ENCODE data around the gene CHKA.

The CHKA gene

DNA sequence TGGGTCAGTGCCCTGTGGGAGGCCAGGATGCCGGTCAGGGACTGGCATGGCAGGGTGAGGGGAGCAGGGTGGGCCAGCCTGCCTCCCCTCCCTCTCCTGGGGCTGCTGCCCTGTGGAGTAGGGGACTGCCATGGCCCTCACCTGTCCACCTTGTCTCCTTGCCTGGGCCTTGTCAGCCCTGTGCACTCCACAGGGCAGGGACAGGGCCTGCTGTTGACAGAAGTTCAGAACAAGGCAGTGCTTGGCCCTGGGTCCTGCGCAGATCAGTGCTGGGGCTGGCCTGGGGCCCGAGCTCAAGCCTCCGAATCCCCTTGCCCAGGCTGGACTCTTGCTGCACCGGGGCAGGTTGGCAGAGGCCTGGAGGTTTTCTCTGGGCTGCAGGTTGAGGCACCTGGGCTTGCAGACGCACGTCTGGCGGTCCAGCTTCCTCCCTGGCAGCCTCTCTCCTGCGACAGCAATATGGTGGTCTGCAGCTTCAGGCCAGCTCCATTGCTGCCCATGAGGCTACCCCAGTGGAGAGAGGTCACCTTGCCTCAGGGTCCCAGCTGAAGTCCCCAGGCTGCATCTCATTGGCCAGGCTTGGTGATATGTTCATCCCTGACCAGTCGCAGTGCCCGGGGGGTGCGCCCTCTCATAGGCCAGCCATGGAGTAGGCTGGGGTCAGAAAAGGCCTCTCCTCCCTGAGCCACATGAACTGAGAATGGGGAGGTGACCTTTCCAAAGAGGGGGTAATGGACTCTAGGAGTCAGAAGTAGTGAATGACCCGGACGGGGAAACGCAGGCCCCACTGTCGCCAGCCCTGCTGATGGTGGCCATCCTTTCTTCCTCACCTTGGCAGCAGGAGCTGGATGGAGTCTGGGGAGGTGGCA lies 21.5 kb upstream of the CHKA start:
- TF ChIP-seq ZNF274 (IDR thresholded peaks at IDR 0.05; ENCODE audit: low read depth, low read length) (no peak), SUZ12 (IDR thresholded peaks at IDR 0.05; ENCODE audit: extremely low read depth, insufficient read depth, insufficient read length) (no peak), YY1 (IDR thresholded peaks at IDR 0.05; ENCODE audit: insufficient read depth, insufficient read length) (no peak)
- Histone ChIP-seq H3K4me3 (ENCODE audit: insufficient read length, low read depth) (no peak overlapping the region), H3K36me3 (ENCODE audit: insufficient read depth, insufficient read length, low read length) (no peaks in the 10 kb centered on the region), H3K27me3 (ENCODE audit: insufficient read depth, insufficient read length) (no peaks in the 10 kb centered on the region), H3K9ac (ENCODE audit: insufficient read length, low read depth) (no peak overlapping the region), H3K9me3 (ENCODE audit: insufficient read depth, low read length) (no peaks in the 10 kb centered on the region), H3K4me1 (ENCODE audit: insufficient read depth, insufficient read length) (peaks cover 18% of the 10 kb centered on the region)
- no peak for DNase-seq (ENCODE audit: low read depth, low spot score)

- Histone ChIP-seq H3K36me3 (ENCODE audit: insufficient read depth, insufficient read length, low read length) (no peaks in the 10 kb centered on the region), H3K9ac (ENCODE audit: insufficient read length, low read depth) (no peak overlapping the region), H3K27me3 (ENCODE audit: insufficient read depth, insufficient read length) (no peaks in the 10 kb centered on the region), H3K4me1 (ENCODE audit: insufficient read depth, insufficient read length) (peaks cover 12% of the 10 kb centered on the region), H3K4me3 (ENCODE audit: insufficient read length, low read depth) (no peak overlapping the region), H3K9me3 (ENCODE audit: insufficient read depth, low read length) (no peaks in the 10 kb centered on the region)
- no peak for DNase-seq (ENCODE audit: low read depth, low spot score)
- TF ChIP-seq SUZ12 (IDR thresholded peaks at IDR 0.05; ENCODE audit: extremely low read depth, insufficient read depth, insufficient read length) (no peak), YY1 (IDR thresholded peaks at IDR 0.05; ENCODE audit: insufficient read depth, insufficient read length) (no peak), ZNF274 (IDR thresholded peaks at IDR 0.05; ENCODE audit: low read depth, low read length) (no peak)
Observed at GRCh38 chr11:68142028-68142412, 20.8 kb upstream of the CHKA start.

DNA sequence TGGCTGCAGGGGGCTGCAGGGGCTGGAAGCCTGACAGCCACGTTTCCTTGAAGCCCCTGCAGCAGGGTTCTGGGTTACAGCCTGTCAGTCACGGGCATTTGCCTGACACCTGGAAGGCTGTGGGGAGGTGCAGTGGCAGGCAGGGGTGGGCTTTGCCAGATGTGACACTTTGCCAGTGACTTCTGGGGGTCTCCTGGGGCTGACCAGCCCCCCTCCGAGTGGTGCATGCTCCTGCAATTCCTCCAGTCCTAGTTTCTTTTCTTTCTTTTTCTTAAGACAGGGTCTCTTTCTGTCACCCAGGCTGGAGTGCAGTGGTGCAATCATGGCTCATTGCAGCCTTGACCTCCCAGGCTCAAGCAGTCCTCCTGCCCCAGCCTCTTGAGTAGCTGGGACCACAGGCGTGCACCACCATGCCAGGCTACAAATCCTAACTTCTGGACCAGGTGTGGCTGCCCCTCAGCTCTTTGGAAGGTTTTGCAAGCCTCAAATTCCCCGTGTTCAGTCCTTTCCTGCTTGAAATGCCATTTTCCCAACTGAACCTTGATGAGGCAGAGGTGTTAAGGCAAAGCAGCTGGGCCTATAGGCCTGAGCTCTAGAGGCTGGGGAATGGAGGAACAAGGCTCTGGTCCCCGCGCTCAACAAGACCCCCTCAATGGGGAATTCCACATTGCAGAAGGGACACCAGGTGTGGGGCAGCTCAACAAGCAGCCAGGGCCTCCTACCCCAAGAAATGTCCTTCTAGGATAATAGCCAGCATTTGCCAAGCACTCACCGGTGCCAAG lies 20.2 kb upstream of the CHKA start:
- no peak for TF ChIP-seq SUZ12 (IDR thresholded peaks at IDR 0.05; ENCODE audit: extremely low read depth, insufficient read depth, insufficient read length)
- Histone ChIP-seq H3K27me3 (ENCODE audit: insufficient read depth, insufficient read length) (no peaks in the 10 kb centered on the region), H3K4me3 (ENCODE audit: insufficient read length, low read depth) (no peak overlapping the region), H3K4me1 (ENCODE audit: insufficient read depth, insufficient read length) (peaks cover 8% of the 10 kb centered on the region), H3K36me3 (ENCODE audit: insufficient read depth, insufficient read length, low read length) (no peaks in the 10 kb centered on the region), H3K9ac (ENCODE audit: insufficient read length, low read depth) (no peak overlapping the region), H3K9me3 (ENCODE audit: insufficient read depth, low read length) (no peaks in the 10 kb centered on the region)
- DNase-seq (ENCODE audit: low read depth, low spot score) = no peak

DNA sequence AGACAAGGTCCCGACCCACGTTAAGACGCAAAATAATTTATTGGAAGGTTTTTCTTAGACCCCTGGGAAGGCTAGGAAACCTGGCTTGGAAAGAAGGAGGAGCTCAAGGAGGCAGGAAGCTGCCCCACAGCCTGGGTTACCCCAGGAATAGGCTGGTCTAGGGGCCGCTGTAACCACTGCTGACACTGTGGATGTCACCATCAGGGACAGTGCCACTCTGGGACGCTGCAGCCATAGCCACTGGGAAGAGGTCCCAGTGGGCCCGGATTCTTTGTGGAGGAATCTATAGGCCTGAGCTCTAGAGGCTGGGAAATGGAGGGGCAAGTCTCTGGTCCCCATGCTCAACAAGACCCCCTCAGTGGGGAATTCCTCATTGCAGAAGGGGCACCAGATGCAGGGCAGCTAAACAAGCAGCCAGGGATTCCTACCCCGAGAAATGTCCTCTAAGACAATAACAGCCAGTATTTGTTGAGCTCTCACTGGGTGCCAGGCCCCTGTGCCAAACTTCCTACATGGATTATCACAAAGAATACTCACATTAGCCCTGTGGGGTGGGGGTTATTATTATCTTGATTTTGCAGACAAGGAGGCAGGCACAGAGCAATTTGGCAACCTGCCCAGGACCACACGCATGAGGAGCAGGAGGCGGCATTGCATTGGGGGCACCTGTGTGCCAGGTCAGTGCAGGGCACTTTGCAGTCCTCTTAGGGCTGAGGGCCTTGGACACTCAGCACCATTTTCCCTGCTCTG lies 19.5 kb upstream of the CHKA start:
- Histone ChIP-seq H3K27me3 (ENCODE audit: insufficient read depth, insufficient read length) (no peaks in the 10 kb centered on the region), H3K9ac (ENCODE audit: insufficient read length, low read depth) (no peak overlapping the region)

DNA sequence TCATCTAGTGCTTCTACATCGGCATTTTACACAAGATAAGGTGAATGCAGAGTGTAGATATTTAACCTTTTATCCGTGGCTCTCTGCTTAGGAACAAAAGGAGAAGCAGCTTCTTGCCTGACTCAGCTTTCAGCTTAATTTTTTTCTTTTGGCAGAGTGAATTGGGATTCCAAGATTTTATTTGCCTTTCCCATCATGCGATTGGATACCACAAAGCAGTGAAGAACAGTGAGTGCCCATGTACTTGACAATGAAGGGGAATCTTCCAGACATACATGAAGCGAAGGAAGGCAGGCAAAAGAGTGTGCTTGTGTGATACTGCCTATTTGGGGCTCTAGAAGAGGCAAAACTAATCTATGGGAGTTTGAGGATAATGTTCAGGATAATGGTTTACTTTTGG lies 17.0 kb upstream of the CHKA start:
- H3K9me3 ChIP-seq (ENCODE audit: insufficient read depth, low read length) = peaks cover 21% of the 10 kb centered on the region
- H3K27me3 ChIP-seq (ENCODE audit: insufficient read depth, insufficient read length) = no peaks in the 10 kb centered on the region
- H3K36me3 ChIP-seq (ENCODE audit: insufficient read depth, insufficient read length, low read length) = no peaks in the 10 kb centered on the region
- H3K4me1 ChIP-seq (ENCODE audit: insufficient read depth, insufficient read length) = peaks cover 4% of the 10 kb centered on the region
- DNase-seq (ENCODE audit: low read depth, low spot score) = no peak
- TF ChIP-seq YY1 (IDR thresholded peaks at IDR 0.05; ENCODE audit: insufficient read depth, insufficient read length) (no peak), SUZ12 (IDR thresholded peaks at IDR 0.05; ENCODE audit: extremely low read depth, insufficient read depth, insufficient read length) (no peak), ZNF274 (IDR thresholded peaks at IDR 0.05; ENCODE audit: low read depth, low read length) (no peak)
- H3K4me3 ChIP-seq (ENCODE audit: insufficient read length, low read depth) = no peak overlapping the region
- no peak overlapping the region for H3K9ac ChIP-seq (ENCODE audit: insufficient read length, low read depth)

More for the DNA sequence above, 19.5 kb upstream of the CHKA start:
- no peak overlapping the region for H3K4me3 ChIP-seq (ENCODE audit: insufficient read length, low read depth)
- no peak for DNase-seq (ENCODE audit: low read depth, low spot score)
- TF ChIP-seq ZNF274 (IDR thresholded peaks at IDR 0.05; ENCODE audit: low read depth, low read length) (no peak), YY1 (IDR thresholded peaks at IDR 0.05; ENCODE audit: insufficient read depth, insufficient read length) (no peak), SUZ12 (IDR thresholded peaks at IDR 0.05; ENCODE audit: extremely low read depth, insufficient read depth, insufficient read length) (no peak)
- H3K4me1 ChIP-seq (ENCODE audit: insufficient read depth, insufficient read length) = peaks cover 4% of the 10 kb centered on the region
- H3K36me3 ChIP-seq (ENCODE audit: insufficient read depth, insufficient read length, low read length) = no peaks in the 10 kb centered on the region
- no peaks in the 10 kb centered on the region for H3K9me3 ChIP-seq (ENCODE audit: insufficient read depth, low read length)

- TF ChIP-seq YY1 (IDR thresholded peaks at IDR 0.05; ENCODE audit: insufficient read depth, insufficient read length) = no peak
- TF ChIP-seq SUZ12 (IDR thresholded peaks at IDR 0.05; ENCODE audit: extremely low read depth, insufficient read depth, insufficient read length) = no peak
- no peak for TF ChIP-seq ZNF274 (IDR thresholded peaks at IDR 0.05; ENCODE audit: low read depth, low read length)
Observed at GRCh38 chr11:68137833-68138232, 16.6 kb upstream of the CHKA start.

More at GRCh38 chr11:68137833-68138232, 16.6 kb upstream of the CHKA start:
- peaks cover 4% of the 10 kb centered on the region for H3K4me1 ChIP-seq (ENCODE audit: insufficient read depth, insufficient read length)
- no peaks in the 10 kb centered on the region for H3K36me3 ChIP-seq (ENCODE audit: insufficient read depth, insufficient read length, low read length)
- peaks cover 22% of the 10 kb centered on the region for H3K9me3 ChIP-seq (ENCODE audit: insufficient read depth, low read length)
- DNase-seq (ENCODE audit: low read depth, low spot score) = no peak
- H3K27me3 ChIP-seq (ENCODE audit: insufficient read depth, insufficient read length) = no peaks in the 10 kb centered on the region
- H3K9ac ChIP-seq (ENCODE audit: insufficient read length, low read depth) = no peak overlapping the region
- no peak overlapping the region for H3K4me3 ChIP-seq (ENCODE audit: insufficient read length, low read depth)
